Keratinocyte (primary cell): ENCODE measurements around the gene CELF2. TPM values are rescaled to one million over a fixed set of nuclear protein-coding genes. Genes with fewer than 3 reads are reported as not detected.

Source experiments
- DNase-seq: peaks from one replicate; pipeline ENCODE4 v3.0.0-alpha.2; 2011; ENCODE audit warnings: low read depth, missing footprints, low spot score
- FAIRE-seq: peaks from 2 replicates; lab custom pipeline; 2011; peaks lifted over from hg19 to GRCh38; lab: Jason Lieb, UNC
- H2AFZ ChIP-seq: 2 replicates; pipeline ENCODE4 v1.6.0; 2012; ENCODE audit warnings: low read length, control low read depth, inconsistent platforms; ENCODE audit not compliant: control insufficient read depth
- H3K27ac ChIP-seq: 2 replicates; pipeline ENCODE4 v1.5.1; 2011; ENCODE audit warnings: low read length; ENCODE audit not compliant: control insufficient read depth, insufficient read depth
- H3K27me3 ChIP-seq: 3 replicates; pipeline ENCODE4 v1.6.0; 2011; ENCODE audit warnings: low read length; ENCODE audit not compliant: control insufficient read depth, insufficient read depth; ENCODE audit errors: extremely low read depth
- H3K36me3 ChIP-seq, 2 experiments: 2 replicates in 1 of 2; 3 replicates in 1 of 2; pipeline ENCODE4 v1.5.1; 2011; ENCODE audit warnings: low read length in 2 of 2, mild to moderate bottlenecking in 1 of 2; ENCODE audit not compliant: control insufficient read depth in 2 of 2, insufficient read depth in 2 of 2; ENCODE audit errors: extremely low read depth in 1 of 2
- H3K4me1 ChIP-seq: 3 replicates; pipeline ENCODE4 v1.5.1; 2011; ENCODE audit warnings: low read length; ENCODE audit not compliant: control insufficient read depth, insufficient read depth; ENCODE audit errors: extremely low read depth
- H3K4me2 ChIP-seq: 3 replicates; pipeline ENCODE4 v1.6.0; 2011; ENCODE audit warnings: low read depth, low read length; ENCODE audit not compliant: control insufficient read depth, insufficient read depth; ENCODE audit errors: extremely low read depth
- H3K4me3 ChIP-seq, 3 experiments: fragments of 200-600 bp in 1 of 3; sonication (generic) in 1 of 3; 2 replicates in 2 of 3; 3 replicates in 1 of 3; pipeline ENCODE4 v1.5.1; 2011 to 2016; ENCODE audit warnings: low read length in 3 of 3, mild to moderate bottlenecking in 3 of 3, control low read depth in 2 of 3, inconsistent platforms in 1 of 3, low read depth in 1 of 3, mixed read lengths in 1 of 3, mixed run types in 1 of 3, moderate library complexity in 1 of 3; ENCODE audit not compliant: control insufficient read depth in 2 of 3, insufficient read depth in 2 of 3; ENCODE audit errors: extremely low read depth in 1 of 3
- H3K79me2 ChIP-seq: 2 replicates; pipeline ENCODE4 v1.6.0; 2012; ENCODE audit warnings: low read length; ENCODE audit not compliant: control insufficient read depth, insufficient read depth
- H3K9ac ChIP-seq: 3 replicates; pipeline ENCODE4 v1.6.0; 2011; ENCODE audit warnings: low read length; ENCODE audit not compliant: control insufficient read depth, insufficient read depth; ENCODE audit errors: extremely low read depth
- H3K9me1 ChIP-seq: 3 replicates; pipeline ENCODE4 v1.6.0; 2011; ENCODE audit warnings: low read length; ENCODE audit not compliant: control insufficient read depth, insufficient read depth; ENCODE audit errors: extremely low read depth
- H3K9me3 ChIP-seq: 2 replicates; pipeline ENCODE4 v1.5.1; 2012; ENCODE audit warnings: low read depth, low read length; ENCODE audit not compliant: control insufficient read depth
- H4K20me1 ChIP-seq: 3 replicates; pipeline ENCODE4 v1.6.0; 2011; ENCODE audit warnings: low read length; ENCODE audit not compliant: control insufficient read depth, insufficient read depth; ENCODE audit errors: extremely low read depth
- CTCF ChIP-seq, 3 experiments: IDR thresholded peaks in 1 of 3; conservative IDR thresholded peaks in 1 of 3; optimal IDR thresholded peaks in 1 of 3; 2 replicates in 2 of 3; 3 replicates in 1 of 3; pipeline versions ENCODE3 to v1.5.1; 2011; ENCODE audit warnings: low read length in 3 of 3, mild to moderate bottlenecking in 3 of 3, moderate library complexity in 2 of 3, control low read depth in 1 of 3, inconsistent platforms in 1 of 3; ENCODE audit not compliant: insufficient read depth in 2 of 3; ENCODE audit errors: extremely low read depth in 1 of 3
- EZH2 ChIP-seq: IDR thresholded peaks from one replicate; pipeline ENCODE4 v1.6.1; 2012; ENCODE audit warnings: inconsistent platforms, mild to moderate bottlenecking, low read length, moderate library complexity
- dilution Hi-C: fragments of 300-500 bp; cut with MboI; formaldehyde crosslinking; loops from one replicate; pipeline ENCODE4 v1.7.0; 2020; ENCODE audit warnings: low sequenced_read_pairs; ENCODE audit not compliant: extremely low pct_ligation_motif_present
- polyA plus RNA-seq, 5 experiments: library from polyadenylated mRNA; depleted of rRNA in 3 of 5; stranded (reverse) in 3 of 5; stranded (forward) in 1 of 5; unstranded in 1 of 5; fragments of >200 nt; gene quantifications; 1 replicate in 1 of 5; 2 replicates in 3 of 5; 3 replicates in 1 of 5; pipeline versions ENCODE4 v1.2.1 to v1.2.3, GENCODE V29; 2011 to 2012; ENCODE audit warnings: missing spikeins in 2 of 5, low read depth in 1 of 5, low replicate concordance in 1 of 5

The CELF2 gene
- polyA plus RNA-seq, 1 donor (not counting 4 experiments of a cell fraction or from before 2014, with no cell fraction given), result 9.8 TPM

- no peak for DNase-seq
- Histone ChIP-seq H3K9me3 (no peaks in the 10 kb centered on the region), H3K27ac (no peak overlapping the region), H3K36me3 (no peaks in the 10 kb centered on the region), H3K9ac (no peak overlapping the region), H3K4me1 (peaks cover 12% of the 10 kb centered on the region), H3K9me1 (no peaks in the 10 kb centered on the region), H3K79me2 (no peaks in the 10 kb centered on the region), H2AFZ (no peak overlapping the region), H3K27me3 (no peaks in the 10 kb centered on the region), H3K4me2 (no peak overlapping the region), H4K20me1 (no peaks in the 10 kb centered on the region), H3K4me3 (no peak overlapping the region)
- no peak for TF ChIP-seq CTCF (optimal IDR thresholded peaks at IDR 0.05 in 1 of 3, IDR thresholded peaks at IDR 0.05 in 1 of 3, conservative IDR thresholded peaks at IDR 0.05 in 1 of 3; ENCODE audit: extremely low read depth in 1 of 3, insufficient read depth in 2 of 3, low read length in 3 of 3)
- TF ChIP-seq EZH2, result no peak
- no peak for FAIRE-seq
- dilution Hi-C loops, result no loop called here
These were observed 308.1 kb downstream of the CELF2 start for GRCh38 chr10:11325817-11326216.

GRCh38 chr10:11326241-11326640 is 308.6 kb downstream of the CELF2 start:
- Histone ChIP-seq H3K27ac (no peak overlapping the region), H3K36me3 (no peaks in the 10 kb centered on the region), H3K4me3 (no peak overlapping the region), H3K9me1 (no peaks in the 10 kb centered on the region), H3K9me3 (no peaks in the 10 kb centered on the region), H3K9ac (no peak overlapping the region), H3K4me2 (no peak overlapping the region), H3K79me2 (no peaks in the 10 kb centered on the region), H4K20me1 (no peaks in the 10 kb centered on the region), H3K4me1 (peaks cover 12% of the 10 kb centered on the region), H3K27me3 (no peaks in the 10 kb centered on the region), H2AFZ (no peak overlapping the region)
- FAIRE-seq (no peak), DNase-seq (no peak)
- dilution Hi-C loops, result no loop called here
- TF ChIP-seq EZH2 (no peak), CTCF (optimal IDR thresholded peaks at IDR 0.05 in 1 of 3, IDR thresholded peaks at IDR 0.05 in 1 of 3, conservative IDR thresholded peaks at IDR 0.05 in 1 of 3; ENCODE audit: extremely low read depth in 1 of 3, insufficient read depth in 2 of 3, low read length in 3 of 3) (no peak)
